ENCODE results near the gene CD300H.

DNA sequence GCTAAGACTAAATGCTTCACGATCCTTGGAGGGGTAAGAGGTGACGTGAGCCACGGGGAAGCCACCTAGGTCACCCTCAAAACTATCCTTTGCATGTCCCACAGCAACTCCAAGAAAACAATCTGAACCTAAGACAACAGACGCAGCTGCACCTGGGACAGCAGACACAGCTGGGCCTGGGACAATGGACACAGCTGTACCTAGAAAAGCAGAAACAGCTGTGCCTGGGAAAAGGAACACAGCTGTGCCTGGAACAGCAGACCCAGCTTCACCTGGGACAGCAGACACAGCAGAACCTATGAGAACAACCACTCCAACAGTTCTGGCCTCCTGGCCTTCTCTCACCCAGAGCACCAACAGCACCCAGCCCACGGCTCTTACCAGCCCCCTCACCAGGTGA, 36.4 kb upstream of the CD300H start:
- TF ChIP-seq, protein P1, sequence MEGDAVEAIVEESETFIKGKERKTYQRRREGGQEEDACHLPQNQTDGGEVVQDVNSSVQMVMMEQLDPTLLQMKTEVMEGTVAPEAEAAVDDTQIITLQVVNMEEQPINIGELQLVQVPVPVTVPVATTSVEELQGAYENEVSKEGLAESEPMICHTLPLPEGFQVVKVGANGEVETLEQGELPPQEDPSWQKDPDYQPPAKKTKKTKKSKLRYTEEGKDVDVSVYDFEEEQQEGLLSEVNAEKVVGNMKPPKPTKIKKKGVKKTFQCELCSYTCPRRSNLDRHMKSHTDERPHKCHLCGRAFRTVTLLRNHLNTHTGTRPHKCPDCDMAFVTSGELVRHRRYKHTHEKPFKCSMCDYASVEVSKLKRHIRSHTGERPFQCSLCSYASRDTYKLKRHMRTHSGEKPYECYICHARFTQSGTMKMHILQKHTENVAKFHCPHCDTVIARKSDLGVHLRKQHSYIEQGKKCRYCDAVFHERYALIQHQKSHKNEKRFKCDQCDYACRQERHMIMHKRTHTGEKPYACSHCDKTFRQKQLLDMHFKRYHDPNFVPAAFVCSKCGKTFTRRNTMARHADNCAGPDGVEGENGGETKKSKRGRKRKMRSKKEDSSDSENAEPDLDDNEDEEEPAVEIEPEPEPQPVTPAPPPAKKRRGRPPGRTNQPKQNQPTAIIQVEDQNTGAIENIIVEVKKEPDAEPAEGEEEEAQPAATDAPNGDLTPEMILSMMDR (IDR thresholded peaks at IDR 0.05; ENCODE audit: low read length), result no peak
- no peak for TF ChIP-seq EZH2 (IDR thresholded peaks at IDR 0.05; ENCODE audit: borderline replicate concordance, low read length)
